ENCODE measurements around the gene NPFFR2.

Gene NPFFR2
- long read RNA-seq, result 0 reads

GRCh38 chr4:72031868-72032608 lies at the start of gene NPFFR2:
Gene NPFFR2, plus strand, starts transcription at chr4:72032000. Its CDS starts 96,592 bp downstream, at chr4:72128592.
- peaks cover 9% of the 10 kb centered on the region for H3K27me3 ChIP-seq (ENCODE audit: insufficient read depth, poor library complexity, severe bottlenecking)
- no peak within 1 kb of the TSS for H3K4me3 ChIP-seq (replicated peaks; ENCODE audit: insufficient read depth, low read length)
- TF ChIP-seq POLR2AphosphoS5 (IDR thresholded peaks at IDR 0.05; ENCODE audit: low read depth) (no peak), CTCF (IDR thresholded peaks at IDR 0.05; ENCODE audit: insufficient read depth, low read length) (no peak), SPI1 (IDR thresholded peaks at IDR 0.05; ENCODE audit: borderline replicate concordance, low read depth) (no peak), REST (IDR thresholded peaks at IDR 0.05; ENCODE audit: insufficient replicate concordance, low read depth) (no peak), GABPA (IDR thresholded peaks at IDR 0.05; ENCODE audit: low read depth) (no peak)
- DNase-seq (ENCODE audit: low read depth in 1 of 2, low spot score in 1 of 2), result no peak
- no peak within 1 kb of the TSS for H3K27ac ChIP-seq (replicated peaks)

- no peak for DNase-seq (ENCODE audit: low read depth in 1 of 2, low spot score in 1 of 2)
- Histone ChIP-seq H3K27ac (replicated peaks) (no peak overlapping the region), H3K27me3 (ENCODE audit: insufficient read depth, poor library complexity, severe bottlenecking) (no peaks in the 10 kb centered on the region), H3K4me3 (replicated peaks; ENCODE audit: insufficient read depth, low read length) (no peak overlapping the region)
- TF ChIP-seq POLR2AphosphoS5 (IDR thresholded peaks at IDR 0.05; ENCODE audit: low read depth), result no peak
- TF ChIP-seq REST (IDR thresholded peaks at IDR 0.05; ENCODE audit: insufficient replicate concordance, low read depth), result no peak
- no peak for TF ChIP-seq SPI1 (IDR thresholded peaks at IDR 0.05; ENCODE audit: borderline replicate concordance, low read depth)
- TF ChIP-seq GABPA (IDR thresholded peaks at IDR 0.05; ENCODE audit: low read depth), result no peak
- TF ChIP-seq CTCF (IDR thresholded peaks at IDR 0.05; ENCODE audit: insufficient read depth, low read length), result no peak
Measured at GRCh38 chr4:71992571-71993312, 39.1 kb upstream of the NPFFR2 start.

- no peak for DNase-seq (ENCODE audit: low read depth in 1 of 2, low spot score in 1 of 2)
- no peak for TF ChIP-seq CTCF (IDR thresholded peaks at IDR 0.05; ENCODE audit: insufficient read depth, low read length)
- no peak for TF ChIP-seq GABPA (IDR thresholded peaks at IDR 0.05; ENCODE audit: low read depth)
- TF ChIP-seq SPI1 (IDR thresholded peaks at IDR 0.05; ENCODE audit: borderline replicate concordance, low read depth), result no peak
- no peak for TF ChIP-seq POLR2AphosphoS5 (IDR thresholded peaks at IDR 0.05; ENCODE audit: low read depth)
- no peak for TF ChIP-seq REST (IDR thresholded peaks at IDR 0.05; ENCODE audit: insufficient replicate concordance, low read depth)
Measured at GRCh38 chr4:71994559-71994958, 37.2 kb upstream of the NPFFR2 start.

More at GRCh38 chr4:71994559-71994958, 37.2 kb upstream of the NPFFR2 start:
- Histone ChIP-seq H3K27ac (replicated peaks) (no peak overlapping the region), H3K4me3 (replicated peaks; ENCODE audit: insufficient read depth, low read length) (no peak overlapping the region), H3K27me3 (ENCODE audit: insufficient read depth, poor library complexity, severe bottlenecking) (no peaks in the 10 kb centered on the region)

Data from HL-60 (cell line).